Measurements from ENCODE around the gene SNRPB2.

SNRPB2 gene

DNA sequence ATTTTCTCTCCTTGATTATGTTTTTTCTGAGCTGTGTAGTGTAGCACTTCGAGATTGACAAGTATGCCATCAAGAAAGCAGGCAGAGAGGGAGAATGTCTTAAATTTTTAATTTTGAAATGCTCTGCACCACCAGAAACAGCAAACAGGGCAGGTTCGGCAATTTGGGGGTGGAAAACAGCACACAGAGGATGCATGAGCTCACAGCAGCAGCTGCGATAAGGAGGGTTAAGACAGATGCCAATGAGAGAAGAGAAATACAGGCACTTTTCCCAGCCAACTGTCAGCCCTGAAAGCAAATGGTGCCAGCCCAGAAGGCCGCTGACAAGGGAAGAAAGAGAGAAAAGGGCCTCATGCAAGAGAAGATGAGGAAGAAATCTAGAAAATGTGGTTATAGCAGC lies 15.1 kb upstream of the SNRPB2 start:
- Histone ChIP-seq H2AFZ (ENCODE audit: low read length) (no peak overlapping the region), H3K9ac (ENCODE audit: low read depth, low read length, poor library complexity, severe bottlenecking) (no peak overlapping the region), H3K27me3 (ENCODE audit: insufficient read depth, low read length, poor library complexity, severe bottlenecking) (peaks cover 92% of the 10 kb centered on the region), H3K9me3 (ENCODE audit: insufficient read depth, low read depth, low read length) (no peaks in the 10 kb centered on the region), H3K36me3 (ENCODE audit: insufficient read depth, low read length) (no peaks in the 10 kb centered on the region), H3K4me2 (ENCODE audit: low read depth, low read length, poor library complexity, severe bottlenecking) (no peak overlapping the region), H3K79me2 (ENCODE audit: insufficient read depth, low read length) (no peaks in the 10 kb centered on the region), H3F3A (ENCODE audit: low read depth) (no peaks in the 10 kb centered on the region), H3K4me3 (ENCODE audit: low read length, poor library complexity, severe bottlenecking) (no peak overlapping the region), H4K20me1 (ENCODE audit: insufficient read depth, low read length, poor library complexity, severe bottlenecking) (no peaks in the 10 kb centered on the region), H3K9me2 (replicated peaks; ENCODE audit: low read depth, low read length) (no peaks in the 10 kb centered on the region), H3K4me1 (ENCODE audit: insufficient read depth, low read length, poor library complexity, severe bottlenecking) (peaks cover 3% of the 10 kb centered on the region)
- TF ChIP-seq, protein P1, sequence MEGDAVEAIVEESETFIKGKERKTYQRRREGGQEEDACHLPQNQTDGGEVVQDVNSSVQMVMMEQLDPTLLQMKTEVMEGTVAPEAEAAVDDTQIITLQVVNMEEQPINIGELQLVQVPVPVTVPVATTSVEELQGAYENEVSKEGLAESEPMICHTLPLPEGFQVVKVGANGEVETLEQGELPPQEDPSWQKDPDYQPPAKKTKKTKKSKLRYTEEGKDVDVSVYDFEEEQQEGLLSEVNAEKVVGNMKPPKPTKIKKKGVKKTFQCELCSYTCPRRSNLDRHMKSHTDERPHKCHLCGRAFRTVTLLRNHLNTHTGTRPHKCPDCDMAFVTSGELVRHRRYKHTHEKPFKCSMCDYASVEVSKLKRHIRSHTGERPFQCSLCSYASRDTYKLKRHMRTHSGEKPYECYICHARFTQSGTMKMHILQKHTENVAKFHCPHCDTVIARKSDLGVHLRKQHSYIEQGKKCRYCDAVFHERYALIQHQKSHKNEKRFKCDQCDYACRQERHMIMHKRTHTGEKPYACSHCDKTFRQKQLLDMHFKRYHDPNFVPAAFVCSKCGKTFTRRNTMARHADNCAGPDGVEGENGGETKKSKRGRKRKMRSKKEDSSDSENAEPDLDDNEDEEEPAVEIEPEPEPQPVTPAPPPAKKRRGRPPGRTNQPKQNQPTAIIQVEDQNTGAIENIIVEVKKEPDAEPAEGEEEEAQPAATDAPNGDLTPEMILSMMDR (conservative IDR thresholded peaks at IDR 0.05; ENCODE audit: low read length): no peak
- TF ChIP-seq EZH2phosphoT487 (IDR thresholded peaks at IDR 0.05; ENCODE audit: borderline replicate concordance): no peak

DNA sequence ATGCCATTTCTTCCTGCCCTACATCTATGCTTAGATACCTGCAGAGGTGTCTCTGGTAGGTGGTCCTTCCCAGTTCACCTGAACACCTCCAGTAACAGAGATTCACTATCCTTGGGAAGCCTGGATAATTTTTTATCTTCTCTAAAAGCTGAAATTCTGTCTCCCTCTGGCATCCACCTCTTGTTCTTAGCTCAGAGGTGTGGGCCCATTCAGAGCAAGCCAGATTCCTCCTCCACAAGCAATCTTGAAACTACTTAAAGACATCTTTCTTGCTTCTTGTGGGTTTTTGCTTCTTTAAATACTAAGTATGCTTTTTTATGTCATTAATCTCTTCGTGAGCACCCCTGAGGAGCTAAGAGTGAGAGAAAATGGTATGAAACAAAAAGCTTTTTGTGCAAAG lies 10.4 kb upstream of the SNRPB2 start:
- H3K9me2 ChIP-seq (replicated peaks; ENCODE audit: low read depth, low read length): no peaks in the 10 kb centered on the region
- no peaks in the 10 kb centered on the region for H3K9me3 ChIP-seq (ENCODE audit: insufficient read depth, low read depth, low read length)
- H3F3A ChIP-seq (ENCODE audit: low read depth): no peaks in the 10 kb centered on the region
- no peak overlapping the region for H2AFZ ChIP-seq (ENCODE audit: low read length)
- no peaks in the 10 kb centered on the region for H3K36me3 ChIP-seq (ENCODE audit: insufficient read depth, low read length)
- no peak overlapping the region for H3K4me3 ChIP-seq (ENCODE audit: low read length, poor library complexity, severe bottlenecking)
- H3K27me3 ChIP-seq (ENCODE audit: insufficient read depth, low read length, poor library complexity, severe bottlenecking): peaks cover 98% of the 10 kb centered on the region
- no peaks in the 10 kb centered on the region for H3K79me2 ChIP-seq (ENCODE audit: insufficient read depth, low read length)
- no peak for TF ChIP-seq EZH2phosphoT487 (IDR thresholded peaks at IDR 0.05; ENCODE audit: borderline replicate concordance)
- TF ChIP-seq, protein P1 (conservative IDR thresholded peaks at IDR 0.05; ENCODE audit: low read length): no peak
- no peak overlapping the region for H3K4me2 ChIP-seq (ENCODE audit: low read depth, low read length, poor library complexity, severe bottlenecking)
- H3K9ac ChIP-seq (ENCODE audit: low read depth, low read length, poor library complexity, severe bottlenecking): no peak overlapping the region
- H3K4me1 ChIP-seq (ENCODE audit: insufficient read depth, low read length, poor library complexity, severe bottlenecking): no peaks in the 10 kb centered on the region
- H4K20me1 ChIP-seq (ENCODE audit: insufficient read depth, low read length, poor library complexity, severe bottlenecking): no peaks in the 10 kb centered on the region

DNA sequence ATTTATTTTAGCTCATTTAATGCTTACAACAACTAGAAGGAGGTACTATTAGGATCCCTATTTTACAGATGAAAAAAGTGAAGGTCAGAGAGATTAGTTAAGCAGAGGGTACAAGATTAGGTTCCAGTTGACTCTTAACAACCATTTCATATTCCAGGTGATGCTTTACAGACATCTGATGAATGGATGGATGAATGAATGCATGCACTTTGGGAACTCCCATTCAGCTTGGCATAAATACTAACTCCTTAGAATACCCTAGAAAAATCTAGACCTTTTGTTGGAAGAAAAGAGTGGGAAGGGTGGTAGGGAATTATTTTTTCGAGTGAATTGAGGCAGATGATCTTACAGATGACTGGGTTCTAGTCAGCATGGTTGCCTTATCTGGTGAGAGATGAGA lies 746 bp upstream of the SNRPB2 start:
- H3F3A ChIP-seq (ENCODE audit: low read depth): peaks cover 5% of the 10 kb centered on the region; the same call in 1 of the 2 replicates
- H3K9ac ChIP-seq (ENCODE audit: low read depth, low read length, poor library complexity, severe bottlenecking): no peak overlapping the region
- no peaks in the 10 kb centered on the region for H3K9me2 ChIP-seq (replicated peaks; ENCODE audit: low read depth, low read length)
- H3K9me3 ChIP-seq (ENCODE audit: insufficient read depth, low read depth, low read length): no peaks in the 10 kb centered on the region
- H3K79me2 ChIP-seq (ENCODE audit: insufficient read depth, low read length): peaks cover 42% of the 10 kb centered on the region
- peak overlapping the region; percentile 99 for H2AFZ ChIP-seq (ENCODE audit: low read length)
- 0 out of 2 replicates have a peak, but pooled peaks cover 11% of the 10 kb centered on the region for H3K36me3 ChIP-seq (ENCODE audit: insufficient read depth, low read length)
- H3K4me2 ChIP-seq (ENCODE audit: low read depth, low read length, poor library complexity, severe bottlenecking): peak overlapping the region; percentile 92
- peaks cover 41% of the 10 kb centered on the region for H3K4me1 ChIP-seq (ENCODE audit: insufficient read depth, low read length, poor library complexity, severe bottlenecking)
- TF ChIP-seq, protein P1 (conservative IDR thresholded peaks at IDR 0.05; ENCODE audit: low read length): no peak
- no peak for TF ChIP-seq EZH2phosphoT487 (IDR thresholded peaks at IDR 0.05; ENCODE audit: borderline replicate concordance)
- peaks cover 38% of the 10 kb centered on the region for H4K20me1 ChIP-seq (ENCODE audit: insufficient read depth, low read length, poor library complexity, severe bottlenecking)
- peak overlapping the region; percentile 100 for H3K4me3 ChIP-seq (ENCODE audit: low read length, poor library complexity, severe bottlenecking)
- H3K27me3 ChIP-seq (ENCODE audit: insufficient read depth, low read length, poor library complexity, severe bottlenecking): peaks cover 54% of the 10 kb centered on the region
